RCC 7860 (cell line): Measurements from ENCODE around the gene ZRANB2.
A peak's percentile ranks its signal among the peaks of the same experiment; 100 is the strongest.

Experiments
- DNase-seq: peaks from one replicate; pipeline ENCODE4 v3.0.0-alpha.2; 2015; ENCODE audit warnings: low spot score
- FAIRE-seq: peaks from 2 replicates; lab custom pipeline; 2012; peaks lifted over from hg19 to GRCh38; lab: Jason Lieb, UNC

ZRANB2 gene

GRCh38 chr1:71080739-71081696 is at the start of gene ZRANB2:
Gene ZRANB2, minus strand, starts transcription at chr1:71081035. Its CDS starts 40 bp downstream, at chr1:71080995.
- peak; percentile 95 for FAIRE-seq
- peak; percentile 91 for DNase-seq

- no peak for DNase-seq
- no peak for FAIRE-seq
These were observed 47.2 kb upstream of the ZRANB2 start for GRCh38 chr1:71128060-71128459.

- DNase-seq (no peak), FAIRE-seq (no peak)
These were observed 37.3 kb upstream of the ZRANB2 start for GRCh38 chr1:71118086-71118485.

- FAIRE-seq = no peak
- DNase-seq = no peak
These were observed 35.9 kb upstream of the ZRANB2 start for GRCh38 chr1:71116729-71117128.

- no peak for DNase-seq
- FAIRE-seq = no peak
These were observed 26.0 kb upstream of the ZRANB2 start for GRCh38 chr1:71106658-71107322.

- no peak for DNase-seq
- no peak for FAIRE-seq
These were observed 23.6 kb upstream of the ZRANB2 start for GRCh38 chr1:71104417-71104816.

- FAIRE-seq (no peak), DNase-seq (no peak)
These were observed 21.1 kb upstream of the ZRANB2 start for GRCh38 chr1:71101839-71102376.

GRCh38 chr1:71097428-71097827 is 16.6 kb upstream of the ZRANB2 start:
- FAIRE-seq = no peak
- no peak for DNase-seq

- DNase-seq (no peak), FAIRE-seq (no peak)
These were observed 14.1 kb upstream of the ZRANB2 start for GRCh38 chr1:71094913-71095312.

GRCh38 chr1:71093938-71094337 is 13.1 kb upstream of the ZRANB2 start:
- DNase-seq = peak; percentile 13

GRCh38 chr1:71089536-71090270 is 8.9 kb upstream of the ZRANB2 start:
- FAIRE-seq = no peak
- no peak for DNase-seq

More at GRCh38 chr1:71093938-71094337, 13.1 kb upstream of the ZRANB2 start:
- FAIRE-seq = no peak

GRCh38 chr1:71088645-71089287 is 7.9 kb upstream of the ZRANB2 start:
- DNase-seq (no peak), FAIRE-seq (no peak)

GRCh38 chr1:71087713-71088112 is 6.9 kb upstream of the ZRANB2 start:
- FAIRE-seq (no peak), DNase-seq (no peak)

- no peak for FAIRE-seq
- DNase-seq = no peak
These were observed 6.2 kb upstream of the ZRANB2 start for GRCh38 chr1:71087060-71087459.

GRCh38 chr1:71086331-71086730 is 5.5 kb upstream of the ZRANB2 start:
- no peak for FAIRE-seq

GRCh38 chr1:71083271-71083670 is 2.4 kb upstream of the ZRANB2 start:
- no peak for FAIRE-seq
- DNase-seq = no peak

More at GRCh38 chr1:71086331-71086730, 5.5 kb upstream of the ZRANB2 start:
- peak; percentile 50 for DNase-seq

GRCh38 chr1:71081697-71082080 is 854 bp upstream of the ZRANB2 start:
- no peak for FAIRE-seq
- DNase-seq = no peak

- no peak for FAIRE-seq
- DNase-seq = no peak
These were observed 551 bp downstream of the ZRANB2 start for GRCh38 chr1:71080230-71080738.

GRCh38 chr1:71074681-71075080 is 6.2 kb downstream of the ZRANB2 start:
- DNase-seq (no peak), FAIRE-seq (no peak)

GRCh38 chr1:71072273-71072672 is 8.6 kb downstream of the ZRANB2 start:
- no peak for DNase-seq
- no peak for FAIRE-seq
